ENCODE results near the gene XCR1. TPM values are rescaled to one million over a fixed set of nuclear protein-coding genes. Genes with fewer than 3 reads are reported as not detected.

XCR1 gene
- total and polyA plus RNA-seq, 2 of the 8 experiments (the other 6 are each of a cell fraction or from before 2014, with no cell fraction given), result 0.53 TPM; not detected in 1

GRCh38 chr3:46031269-46031668 is 4.0 kb upstream of the XCR1 start (continued):
- TF ChIP-seq CHD7 (IDR thresholded peaks at IDR 0.05; ENCODE audit: insufficient replicate concordance, low read length), result no peak
- no peak for TF ChIP-seq SAP30 (IDR thresholded peaks at IDR 0.05; ENCODE audit: insufficient read depth, insufficient replicate concordance, low read length)
- TF ChIP-seq MAX (IDR thresholded peaks at IDR 0.05), result no peak
- no peak for TF ChIP-seq CBX8 (IDR thresholded peaks at IDR 0.05; ENCODE audit: borderline replicate concordance, low read depth, low read length)
- TF ChIP-seq SIX5 (IDR thresholded peaks at IDR 0.05; ENCODE audit: low read depth, low read length), result no peak
- TF ChIP-seq RBBP5 (IDR thresholded peaks at IDR 0.05; ENCODE audit: borderline replicate concordance, low read depth, low read length), result no peak
- no peak for TF ChIP-seq CHD2 (IDR thresholded peaks at IDR 0.05; ENCODE audit: low read length)
- TF ChIP-seq SP2 (IDR thresholded peaks at IDR 0.05; ENCODE audit: low read length), result no peak
- TF ChIP-seq JUN (IDR thresholded peaks at IDR 0.05; ENCODE audit: low read depth, low read length), result no peak
- no peak for TF ChIP-seq EGR1 (IDR thresholded peaks at IDR 0.05; ENCODE audit: borderline replicate concordance, low read depth, low read length)

Measured in H1 (cell line).